Measurements from ENCODE around the gene SYT15B.
"Not testable (repeated sequence)": the region's sequence is repeated elsewhere in the genome, so short reads cannot be mapped to it uniquely, and the experiment has no call there.

Gene SYT15B

DNA sequence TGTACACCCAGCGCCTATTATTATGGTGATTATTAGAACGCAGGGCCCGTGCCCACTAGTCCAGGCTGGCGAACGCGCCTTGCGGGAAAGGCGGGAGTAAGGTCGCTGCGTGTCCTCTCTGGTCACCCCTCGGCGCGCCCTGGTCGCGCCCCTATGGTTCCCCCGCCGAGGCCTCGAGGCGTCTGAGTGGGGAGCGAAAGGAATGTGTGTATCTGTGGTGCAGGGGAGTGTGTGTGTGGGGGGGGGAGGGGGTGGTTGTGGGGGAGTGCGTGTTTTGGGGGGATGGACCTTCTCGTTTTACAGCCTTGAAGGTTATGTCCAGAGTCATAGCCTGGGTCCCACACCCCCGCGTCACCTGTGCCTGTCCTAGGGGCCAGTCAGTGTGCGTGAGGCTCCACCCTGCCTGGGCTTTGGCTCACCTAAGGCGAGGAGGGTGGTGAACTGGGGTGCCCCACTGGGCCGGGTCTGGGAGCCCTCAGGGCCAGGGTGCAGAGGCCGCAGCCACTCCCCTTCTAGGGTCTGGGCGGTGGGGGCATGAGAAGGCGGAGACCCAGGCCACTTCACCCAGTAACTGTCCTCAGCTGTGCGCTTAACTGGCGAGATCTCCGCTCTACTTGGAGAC lies at the start of gene SYT15B:
Gene SYT15B (minus strand): TSS at position 39 of the 622 bp plus-strand sequence. CDS start 952 bp downstream, outside the sequence.
- not testable (repeated sequence) for DNase-seq

DNA sequence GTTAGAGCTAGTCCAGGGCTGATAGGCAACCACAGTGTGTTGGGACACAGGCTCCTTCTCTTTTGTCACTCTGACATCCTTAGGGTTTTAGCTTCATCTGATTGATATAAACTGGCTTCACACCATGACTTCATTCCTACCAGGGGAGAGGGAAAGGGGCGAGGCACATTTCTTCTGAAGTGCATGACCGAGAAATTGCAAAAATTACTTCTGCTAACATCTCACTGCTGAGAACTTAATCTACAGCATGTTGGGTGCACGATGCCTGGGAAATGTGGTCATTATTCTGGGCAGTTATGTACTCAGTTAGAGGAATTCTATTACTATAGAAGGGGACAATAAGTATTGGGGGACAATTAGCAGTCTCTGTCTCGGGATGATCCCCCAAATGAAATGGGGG lies 16.2 kb upstream of the SYT15B start:
- DNase-seq = not testable (repeated sequence)

DNA sequence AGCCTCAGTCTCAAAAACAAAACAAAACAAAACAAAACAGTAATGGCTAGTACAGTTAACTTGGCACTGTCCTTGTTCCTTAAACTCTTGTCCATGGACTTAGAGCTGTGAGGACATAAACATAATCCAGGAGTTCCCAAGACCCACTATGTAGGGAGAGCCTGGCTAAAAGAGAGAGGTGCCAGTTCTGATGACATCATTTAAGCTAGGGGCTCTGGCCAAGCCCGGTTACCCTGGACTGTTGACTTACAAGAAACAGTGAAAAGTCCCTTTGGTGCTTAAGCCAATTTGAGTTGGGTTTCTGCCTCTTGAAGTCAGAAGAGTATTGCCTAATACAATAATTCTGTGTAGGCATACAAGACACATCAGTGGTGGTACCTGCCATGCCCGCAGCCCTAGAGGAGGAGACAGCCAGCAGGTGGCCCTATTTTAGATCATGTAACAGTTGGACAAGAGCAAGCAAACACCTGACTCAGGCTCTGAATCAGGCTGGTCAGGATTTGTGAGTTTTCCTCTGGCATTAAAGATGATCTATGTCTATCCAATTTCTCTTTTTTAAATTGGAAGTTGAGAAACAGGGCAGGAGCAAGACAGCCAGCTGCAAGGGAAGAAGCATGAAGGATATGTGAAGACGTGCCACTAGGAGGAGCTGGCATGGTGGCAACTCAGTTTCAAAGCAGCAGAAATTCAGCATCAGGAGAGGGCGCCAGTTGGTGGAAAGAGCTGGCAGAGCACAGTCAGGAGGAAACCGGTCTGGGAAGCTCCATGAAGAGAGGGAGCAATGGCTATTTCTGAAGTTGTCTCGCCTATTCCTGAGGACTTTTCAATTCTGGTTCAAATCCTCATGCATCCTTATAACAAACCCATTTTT lies 12.2 kb upstream of the SYT15B start:
- DNase-seq = not testable (repeated sequence)

DNA sequence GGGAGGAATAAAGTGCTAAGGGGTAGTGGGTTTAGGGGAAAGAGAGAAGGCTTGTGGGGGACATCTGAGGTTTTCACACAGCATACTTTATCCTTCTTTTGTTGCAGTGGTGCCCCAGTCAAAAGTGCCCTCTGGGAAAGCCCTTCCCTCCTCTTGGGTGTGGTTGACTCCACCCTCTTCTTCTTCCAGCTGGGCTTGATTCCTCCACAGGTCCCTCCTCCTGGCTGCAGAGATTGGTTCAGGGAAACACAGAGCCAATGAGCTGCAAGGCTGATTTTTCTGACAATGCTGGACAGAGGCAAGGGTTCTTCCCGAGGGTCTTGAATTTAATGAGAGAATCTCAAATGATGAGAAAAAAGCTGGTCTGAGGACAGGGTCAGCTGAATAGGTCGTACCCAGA lies 7.4 kb upstream of the SYT15B start:
- DNase-seq = not testable (repeated sequence)

DNA sequence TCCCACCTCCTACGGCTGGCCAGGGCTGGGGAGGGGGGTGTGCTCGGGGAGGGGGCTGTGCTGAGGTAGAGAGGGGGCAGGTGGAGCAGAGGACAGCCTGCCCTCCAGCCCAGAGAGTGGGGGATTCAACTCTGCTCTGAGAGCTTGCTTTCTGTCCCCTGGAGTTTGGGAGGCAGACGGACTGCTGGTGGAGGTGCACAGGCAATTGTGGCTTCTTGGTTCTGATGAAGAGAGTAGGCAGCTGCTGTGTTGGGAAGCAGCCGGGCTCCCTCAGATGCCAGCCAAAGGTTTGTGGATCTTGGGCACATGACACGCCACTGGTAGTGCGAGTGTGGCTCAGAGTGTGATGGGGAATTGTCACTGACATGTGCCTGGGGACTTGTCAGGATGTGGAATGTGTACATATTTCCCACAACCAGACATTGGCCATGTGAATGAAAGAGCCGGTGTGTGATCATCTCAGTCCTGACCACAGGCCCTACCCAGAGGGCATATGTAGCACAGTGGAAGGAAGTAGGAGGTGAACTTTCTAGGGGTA lies 5.3 kb upstream of the SYT15B start:
- DNase-seq = not testable (repeated sequence)

DNA sequence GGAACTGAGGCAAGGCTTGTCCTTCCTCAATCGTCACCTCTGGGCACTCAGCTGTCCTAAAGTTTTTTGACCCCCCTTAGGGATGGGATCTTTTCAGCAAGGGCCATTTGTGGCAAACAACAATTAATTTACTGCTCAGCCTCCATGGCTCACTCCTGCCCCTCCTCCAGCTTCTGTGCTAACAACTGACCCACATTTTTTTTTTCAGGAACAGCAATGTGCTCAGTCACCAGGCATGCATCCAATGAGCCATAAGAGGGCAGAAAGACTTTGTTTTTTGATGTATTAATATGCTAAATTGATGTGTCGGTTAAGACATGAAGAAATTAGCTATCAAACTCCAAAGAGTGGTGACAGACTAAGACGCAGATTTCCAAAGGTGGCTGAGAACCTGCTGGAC lies 4.7 kb upstream of the SYT15B start:
- DNase-seq = not testable (repeated sequence)

DNA sequence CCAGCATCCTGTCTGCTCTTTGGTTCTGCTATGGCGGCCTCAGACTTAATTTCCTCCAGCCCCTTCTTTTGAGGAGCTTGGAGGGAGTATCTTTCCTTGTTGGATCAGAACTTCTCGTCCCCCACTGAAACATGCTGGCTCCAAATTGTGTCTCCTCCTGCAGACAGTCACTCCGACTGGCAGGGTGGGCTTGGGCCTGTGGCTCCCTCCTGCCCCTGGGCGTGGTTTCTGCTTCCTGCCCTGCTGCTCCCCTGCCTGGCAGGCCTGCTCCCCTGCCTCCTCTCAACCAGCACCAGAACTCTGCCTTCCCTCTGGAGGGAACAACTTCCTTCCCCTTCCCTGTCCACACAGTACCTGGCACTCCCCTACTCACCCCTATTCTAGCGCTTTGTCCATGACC lies 3.8 kb upstream of the SYT15B start:
- DNase-seq = not testable (repeated sequence)

DNA sequence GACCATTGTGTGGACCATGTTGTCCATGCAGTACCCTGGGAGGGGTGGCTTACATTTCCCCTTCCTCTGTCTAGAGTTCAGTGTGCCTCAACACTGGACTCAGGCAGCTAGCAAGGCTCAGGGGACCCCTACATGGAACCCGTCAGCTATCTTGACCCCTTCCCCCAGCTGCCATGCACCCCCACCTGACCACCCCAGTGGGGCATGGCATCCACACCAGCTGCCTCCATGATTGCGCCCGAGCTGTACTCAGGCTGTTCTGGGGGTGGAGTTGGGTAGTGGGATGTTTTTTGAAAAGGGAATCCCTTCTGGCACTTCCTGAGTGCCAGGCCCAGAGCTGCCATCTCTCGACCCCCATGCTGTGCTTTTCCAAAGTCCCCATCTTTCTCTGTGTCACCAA lies 1.8 kb upstream of the SYT15B start:
- not testable (repeated sequence) for DNase-seq

DNA sequence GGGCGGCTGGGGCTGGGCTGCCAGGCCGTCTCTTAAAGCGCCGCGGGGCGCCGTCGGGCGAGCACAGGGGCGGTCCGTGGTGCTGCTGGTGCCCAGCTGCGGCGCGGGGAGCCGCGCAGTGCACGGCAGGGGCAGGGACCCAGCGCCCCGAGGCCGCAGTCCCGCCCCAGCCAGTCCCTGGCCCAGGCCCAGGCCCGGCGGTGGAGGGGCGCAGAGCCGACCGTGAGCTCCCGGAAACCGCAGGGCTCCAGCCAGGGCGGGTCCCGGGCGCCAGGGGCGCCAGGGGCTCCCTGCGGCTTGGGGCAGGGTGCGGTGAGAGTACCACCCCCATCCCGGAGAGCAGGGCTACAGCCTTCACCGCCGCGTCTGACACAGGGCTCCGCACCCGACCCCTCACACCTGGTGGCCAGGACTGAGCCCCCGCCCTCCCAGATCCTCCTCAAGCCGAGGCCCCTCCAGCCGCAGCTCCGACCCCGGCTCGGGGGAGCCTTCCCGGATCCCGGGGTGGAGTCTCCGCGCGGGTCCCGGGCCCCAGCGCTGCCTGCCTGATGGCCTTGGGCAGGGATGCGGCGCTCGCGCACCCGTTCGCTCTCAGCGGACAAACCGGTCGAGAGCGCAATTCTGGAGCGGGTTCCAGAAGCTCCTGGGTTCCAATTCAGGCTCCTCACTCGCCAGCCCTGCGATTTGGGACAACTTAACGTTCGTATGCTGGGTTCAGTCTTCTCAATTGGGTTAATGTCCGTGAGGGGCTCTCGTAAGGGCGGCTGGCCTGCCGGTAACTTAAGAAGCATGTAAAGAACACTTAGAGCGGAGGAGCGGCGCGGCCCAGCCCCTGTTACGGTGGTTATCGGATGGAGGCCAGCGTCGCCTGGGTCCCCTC lies 478 bp downstream of the SYT15B start:
- DNase-seq = not testable (repeated sequence)

DNA sequence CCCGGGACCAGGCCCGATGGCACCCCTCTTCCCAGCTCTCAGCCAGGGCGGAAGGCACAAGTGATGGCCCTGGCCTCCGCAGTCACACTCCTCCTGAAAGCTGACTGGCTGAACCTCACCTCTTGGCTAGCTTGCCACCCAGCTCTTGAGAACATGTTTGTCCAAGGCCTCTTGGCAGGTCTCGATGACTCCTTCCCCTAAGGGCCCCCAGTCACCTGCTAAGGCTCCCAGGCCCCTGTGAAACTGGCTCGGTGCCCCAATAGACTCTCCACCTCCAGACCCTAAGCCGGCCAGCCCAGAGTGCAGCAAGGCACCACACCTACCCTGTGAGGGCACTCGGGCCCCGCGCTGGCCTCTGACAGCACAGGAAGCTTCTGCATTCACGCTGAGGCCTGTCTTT lies 4.5 kb downstream of the SYT15B start:
- not testable (repeated sequence) for DNase-seq

DNA sequence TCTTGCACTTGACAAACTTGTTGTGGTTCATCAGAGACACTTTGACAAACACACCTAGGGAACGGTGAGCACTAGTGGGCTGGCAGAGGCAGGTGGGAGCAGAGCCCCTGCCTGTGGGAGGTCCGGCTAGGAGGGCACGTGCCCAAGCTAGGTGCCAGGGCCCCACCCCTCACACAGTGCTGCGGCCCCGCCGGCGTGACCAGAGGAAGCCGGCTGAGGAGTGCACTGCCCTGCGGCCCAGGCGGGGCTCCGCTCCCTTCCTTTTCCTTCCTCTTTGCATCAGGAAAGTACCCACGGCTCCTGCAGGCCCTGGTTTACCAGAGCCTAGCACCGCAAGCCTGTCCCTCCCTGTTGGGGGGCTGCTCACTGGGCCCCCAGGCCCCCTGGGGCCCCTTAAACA lies 7.2 kb downstream of the SYT15B start:
- DNase-seq = not testable (repeated sequence)

DNA sequence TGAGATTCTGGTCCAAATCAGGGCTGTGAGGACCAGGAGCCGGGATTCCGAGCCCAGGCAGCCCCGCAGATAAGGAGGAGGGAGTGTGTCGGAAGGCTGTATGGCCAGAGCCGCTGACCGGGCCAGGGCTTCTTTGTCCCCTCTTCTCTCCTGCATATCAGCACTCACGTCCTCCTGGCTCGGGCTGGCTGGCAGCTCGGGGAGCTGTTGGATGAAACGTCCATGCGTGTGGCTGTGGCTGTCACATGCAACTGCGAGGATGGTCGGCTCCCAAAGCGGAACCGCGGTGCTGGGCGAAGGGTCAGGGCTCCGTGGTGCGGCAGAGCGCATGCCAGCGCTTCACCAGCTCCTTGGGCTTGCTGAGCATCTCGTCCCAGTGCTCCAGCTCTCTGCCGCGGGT lies 9.5 kb downstream of the SYT15B start:
- DNase-seq = not testable (repeated sequence)

DNA sequence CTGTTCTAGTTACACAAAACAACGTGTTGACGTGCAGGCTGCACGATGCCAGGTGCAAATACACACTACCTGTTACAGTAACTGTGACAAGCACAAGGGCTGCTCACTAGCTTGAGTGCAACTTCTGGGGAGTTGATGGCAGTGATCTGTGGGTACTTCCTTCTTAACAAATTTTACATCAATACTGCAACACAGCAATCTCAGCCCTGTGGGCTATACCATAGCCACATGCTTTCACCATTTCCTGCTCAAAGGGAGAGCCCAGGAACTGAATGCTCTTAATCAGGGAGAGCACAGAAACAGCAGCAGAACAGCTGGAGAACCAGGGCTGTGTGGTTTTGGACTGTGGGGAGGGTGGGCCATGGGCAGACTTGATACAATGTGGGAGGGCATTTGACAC lies 10.2 kb downstream of the SYT15B start:
- not testable (repeated sequence) for DNase-seq

DNA sequence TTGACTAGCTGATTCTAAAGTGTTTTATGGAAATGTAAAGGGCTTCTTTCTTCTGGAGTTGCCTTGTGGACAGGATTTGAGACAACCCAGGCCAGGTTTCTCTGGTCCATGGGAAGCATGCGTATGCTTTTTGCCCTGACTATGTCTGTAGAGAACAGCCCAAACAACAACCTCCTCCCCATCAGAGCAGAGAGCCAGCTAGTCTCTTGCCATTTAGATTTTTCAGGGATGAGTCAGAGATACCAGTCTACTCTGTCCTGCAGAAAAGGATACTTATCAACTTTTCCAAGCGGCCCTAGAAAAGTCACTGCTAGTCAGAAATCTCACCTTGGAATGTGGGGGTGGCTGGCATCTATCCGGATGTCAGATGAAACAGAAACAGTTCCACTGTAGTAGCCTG lies 11.6 kb downstream of the SYT15B start:
- DNase-seq = not testable (repeated sequence)

DNA sequence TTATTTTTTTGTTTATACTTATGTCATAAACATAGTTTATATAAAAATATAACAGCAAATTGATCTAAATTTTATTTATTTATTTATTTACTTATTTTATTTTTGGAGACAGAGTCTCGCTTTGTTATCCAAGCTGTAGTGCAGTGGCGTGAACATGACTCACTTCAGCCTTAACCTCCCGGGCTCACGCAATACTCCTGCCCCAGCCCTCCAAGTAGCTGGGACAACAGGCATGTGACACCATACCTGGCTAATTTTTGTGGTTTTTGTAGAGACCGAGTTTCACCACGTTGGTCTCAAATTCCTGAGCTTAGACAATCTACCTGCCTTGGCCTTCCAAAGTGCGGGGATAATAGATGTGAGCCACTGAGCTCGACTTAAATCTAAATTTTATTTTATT lies 13.0 kb downstream of the SYT15B start:
- DNase-seq = not testable (repeated sequence)

DNA sequence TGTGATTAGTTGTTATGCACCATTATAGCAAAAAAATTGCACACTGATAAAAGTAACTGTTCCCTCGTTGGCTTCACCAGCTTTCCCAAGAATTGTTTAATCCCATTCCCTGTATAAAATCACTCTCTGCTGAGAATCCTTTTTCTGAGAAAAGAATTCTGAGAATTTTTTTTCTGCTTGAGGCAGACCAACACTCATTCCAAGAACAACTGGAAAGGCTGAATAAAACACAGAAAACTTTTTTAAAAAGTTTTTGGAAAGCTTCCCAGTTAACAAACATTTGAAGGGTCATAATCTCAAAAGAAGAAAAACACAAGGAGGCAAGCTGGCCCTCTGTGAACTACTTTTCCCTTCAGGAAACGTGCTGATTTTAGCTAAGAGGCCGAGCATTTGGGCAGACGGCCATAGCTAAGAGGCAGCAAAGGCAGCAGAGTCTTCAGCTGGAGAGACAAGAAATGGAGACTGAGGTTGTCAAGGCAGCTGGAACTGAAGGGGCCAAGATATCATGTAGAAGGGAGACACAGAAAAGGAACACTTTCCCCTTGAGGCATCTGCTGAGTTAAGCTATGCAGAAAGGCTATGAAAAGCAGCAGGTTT lies 16.5 kb downstream of the SYT15B start:
- DNase-seq = not testable (repeated sequence)

DNA sequence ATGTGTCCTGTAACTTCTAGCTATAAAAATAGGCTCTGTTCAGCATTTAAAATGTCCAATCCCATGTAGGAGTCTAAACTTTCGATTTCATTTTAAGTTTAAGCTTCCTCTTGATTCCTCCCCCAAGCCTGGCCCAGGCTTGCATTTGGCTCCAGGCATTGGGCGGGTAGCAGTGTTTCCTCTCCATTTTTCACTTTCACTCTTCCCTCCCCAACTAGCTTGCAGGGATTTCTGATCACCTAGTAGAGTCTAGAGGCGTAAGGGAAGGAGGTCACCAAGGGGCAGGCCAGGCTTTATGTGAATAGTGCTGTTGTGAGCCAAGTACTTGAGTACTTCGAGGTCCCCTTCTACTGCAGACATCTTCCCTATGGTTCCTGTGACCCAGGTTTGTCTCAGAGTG lies 18.5 kb downstream of the SYT15B start:
- DNase-seq = not testable (repeated sequence)

DNA sequence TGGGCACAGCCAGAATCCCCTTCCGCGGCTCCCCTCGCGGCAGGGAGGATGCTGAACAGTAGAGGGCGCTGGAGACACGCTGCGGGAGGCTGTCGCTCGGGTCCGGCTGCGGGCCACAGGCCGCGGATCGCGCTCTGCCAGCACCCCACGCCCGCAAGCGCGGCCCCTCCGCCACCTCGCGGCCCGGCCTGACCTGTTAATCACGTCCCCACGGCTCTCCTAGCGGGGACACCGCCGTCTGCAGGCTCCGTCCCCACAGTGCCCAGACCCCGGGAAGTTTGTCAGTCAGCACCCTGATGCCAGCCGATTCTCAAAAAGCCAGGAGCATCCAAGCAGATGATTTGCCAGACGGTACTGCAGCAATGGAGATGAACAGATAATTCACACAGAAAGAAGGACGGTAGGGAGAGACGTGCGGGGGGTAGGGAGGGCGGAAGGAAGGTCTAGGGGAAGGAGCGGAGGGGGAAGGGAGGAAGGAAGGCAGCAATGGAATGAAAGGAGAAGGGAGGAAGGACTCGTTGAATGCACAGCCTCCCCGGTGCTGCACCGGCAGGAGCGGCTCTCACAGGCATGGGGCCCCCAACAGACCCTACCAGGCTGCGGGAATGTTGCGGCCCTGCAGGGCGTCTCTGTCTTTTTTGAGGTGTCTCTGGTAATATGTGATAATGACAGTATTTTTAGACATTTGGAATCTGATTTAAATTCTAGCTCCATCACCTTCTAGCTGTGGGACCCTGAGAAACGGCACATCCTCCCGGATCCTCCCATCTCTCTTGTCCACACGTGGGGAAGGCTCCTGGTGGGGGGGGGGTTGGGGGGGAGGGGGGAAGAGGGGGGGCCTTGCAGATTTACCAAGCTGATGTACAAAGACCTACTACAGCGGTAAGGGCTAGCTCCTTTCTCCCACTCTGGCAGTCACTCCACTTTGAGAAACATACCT lies 19.5 kb downstream of the SYT15B start:
- not testable (repeated sequence) for DNase-seq

DNA sequence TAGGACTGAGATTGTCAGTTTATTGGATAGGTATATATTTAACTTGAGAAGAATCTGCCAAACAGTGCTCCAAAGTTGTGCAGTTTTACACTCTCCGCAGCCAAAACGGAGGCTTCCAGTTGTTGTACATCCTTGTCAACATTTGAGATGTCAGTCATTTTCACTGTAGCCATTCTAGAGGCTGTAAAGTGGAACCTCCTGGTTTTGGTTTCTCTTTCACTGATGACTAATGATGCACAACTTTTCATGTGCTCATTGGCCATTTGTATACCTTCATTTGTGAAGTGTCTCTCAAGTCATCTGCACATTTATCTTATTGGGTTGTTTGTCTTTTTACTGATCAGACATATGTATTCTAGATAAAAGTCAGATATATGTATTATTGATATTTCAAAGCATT lies 22.5 kb downstream of the SYT15B start:
- not testable (repeated sequence) for DNase-seq

DNA sequence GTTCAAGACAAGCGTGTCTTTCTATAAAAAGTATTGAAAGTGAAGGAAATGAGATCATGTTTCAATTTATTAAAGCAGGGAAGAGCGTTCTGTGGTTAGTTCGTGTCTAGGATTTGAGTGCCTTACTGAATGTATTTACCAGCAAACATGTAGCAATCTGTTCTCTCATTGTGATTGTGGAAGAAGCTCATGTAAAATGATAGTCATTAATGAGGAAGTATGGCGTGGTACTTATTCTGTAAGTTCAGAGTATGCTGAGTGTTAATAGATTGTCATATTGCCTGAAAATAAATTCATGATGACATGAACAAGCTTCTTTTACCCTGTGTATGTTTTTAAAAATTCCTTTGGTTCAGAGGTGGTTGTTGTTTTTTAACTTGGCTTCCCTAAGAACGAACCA lies 32.5 kb downstream of the SYT15B start:
- DNase-seq = not testable (repeated sequence)

DNA sequence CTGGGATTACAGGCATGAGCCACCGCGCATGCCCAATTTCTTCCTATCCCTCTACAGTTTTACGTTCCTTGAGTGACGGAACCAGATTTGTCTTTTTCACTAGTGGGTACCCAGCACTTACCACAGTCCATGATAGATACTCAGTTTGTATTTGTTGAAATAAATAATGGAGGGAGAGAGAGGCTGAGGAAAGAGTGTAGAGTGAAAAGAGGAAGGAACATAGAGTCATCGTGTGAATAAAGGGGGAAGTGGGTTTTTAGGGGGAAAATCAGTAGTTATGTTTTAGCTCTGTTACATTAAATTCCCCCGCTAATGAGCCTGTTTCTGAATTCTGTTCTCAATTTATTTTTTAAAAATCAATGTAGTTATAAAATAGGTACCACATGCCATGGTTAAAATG lies 37.7 kb downstream of the SYT15B start:
- not testable (repeated sequence) for DNase-seq

Data from activated CD4-positive, alpha-beta T cell treated with anti-CD3 and anti-CD28 coated beads, Interleukin-2, amount 50 U/mL, for 1 hour (primary cell).